B cell (primary cell): ENCODE data around the gene SELE. TPM values are rescaled to one million over a fixed set of nuclear protein-coding genes. Genes with fewer than 3 reads are reported as not detected.

ENCODE experiments used
- ATAC-seq: fragments of 200-7000 bp; cut with Tn5 transposase; one replicate; pipeline ENCODE4 v1.10.0; 2021; ENCODE audit warnings: low read depth, mild to moderate bottlenecking, moderate number of reproducible peaks, moderate library complexity
- CTCF ChIA-PET: fragments of 350-600 bp; sonication (Branson Sonifier 250); formaldehyde crosslinking; loops from one replicate; lab custom pipeline; 2021; ENCODE audit warnings: antibody characterized with exemption, inconsistent platforms; lab: Charles Lee
- POLR2A ChIA-PET: fragments of 350-600 bp; sonication (Branson Sonifier 250); formaldehyde crosslinking; loops from one replicate; lab custom pipeline; 2021; ENCODE audit warnings: antibody characterized with exemption; lab: Charles Lee
- DNase-seq: peaks from one replicate; pipeline ENCODE4 v3.0.0; 2013
- H2AFZ ChIP-seq: 2 replicates; pipeline ENCODE4 v1.6.1; 2012; ENCODE audit warnings: mild to moderate bottlenecking, low read depth, low read length; ENCODE audit not compliant: insufficient read depth, poor library complexity, severe bottlenecking
- H3K27ac ChIP-seq, 2 donors: 1 replicate in 1 of 2; 2 replicates in 1 of 2; pipeline ENCODE4 v1.5.1; 2012 to 2013; ENCODE audit warnings: low read length in 2 of 2, mild to moderate bottlenecking in 2 of 2, moderate library complexity in 1 of 2
- H3K27me3 ChIP-seq, 4 experiments: fragments of 200-600 bp in 1 of 4; sonication (generic) in 1 of 4; replicated peaks in 1 of 4; 1 replicate in 2 of 4; 2 replicates in 2 of 4; pipeline versions ENCODE4 v1.6.1 to v1.7.0; 2013 to 2016; ENCODE audit warnings: low read length in 3 of 4, mild to moderate bottlenecking in 2 of 4, mixed read lengths in 1 of 4, moderate library complexity in 1 of 4; ENCODE audit not compliant: insufficient read depth in 4 of 4, control insufficient read depth in 3 of 4; ENCODE audit errors: control extremely low read depth in 1 of 4
- H3K36me3 ChIP-seq, 2 experiments: replicated peaks in 1 of 2; 1 replicate in 1 of 2; 2 replicates in 1 of 2; pipeline versions ENCODE4 v1.6.1 to v1.7.1; 2013; ENCODE audit warnings: low read length in 1 of 2; ENCODE audit not compliant: insufficient read depth in 2 of 2, control insufficient read depth in 1 of 2; ENCODE audit errors: control extremely low read depth in 1 of 2, extremely low read depth in 1 of 2
- H3K4me1 ChIP-seq, 2 donors: fragments of 200-600 bp in 1 of 2; sonication (generic) in 1 of 2; 1 replicate in 1 of 2; 2 replicates in 1 of 2; pipeline versions ENCODE4 v1.5.1 to v1.6.1; 2013 to 2017; ENCODE audit warnings: low read length in 2 of 2; ENCODE audit not compliant: control insufficient read depth in 2 of 2, insufficient read depth in 2 of 2
- H3K4me2 ChIP-seq: replicated peaks from 2 replicates; pipeline ENCODE3; 2012; ENCODE audit warnings: mild to moderate bottlenecking, low read depth, low read length; ENCODE audit not compliant: poor library complexity, severe bottlenecking
- H3K4me3 ChIP-seq, 5 experiments: fragments of 200-600 bp in 1 of 5; sonication (generic) in 1 of 5; 1 replicate in 3 of 5; 2 replicates in 2 of 5; pipeline versions ENCODE4 v1.5.1 to v1.7.0; 2011 to 2016; ENCODE audit warnings: low read length in 4 of 5, mild to moderate bottlenecking in 4 of 5, low read depth in 2 of 5, control low read depth in 1 of 5, moderate library complexity in 1 of 5; ENCODE audit not compliant: insufficient read depth in 1 of 5; ENCODE audit errors: control extremely low read depth in 1 of 5, extremely low read depth in 1 of 5
- H3K79me2 ChIP-seq: fragments of 200-600 bp; sonication (generic); one replicate; pipeline ENCODE4 v1.6.0; 2016; ENCODE audit warnings: low read length; ENCODE audit not compliant: control insufficient read depth, insufficient read depth
- H3K9ac ChIP-seq: fragments of 200-600 bp; sonication (generic); 2 replicates; pipeline ENCODE4 v1.6.1; 2017; ENCODE audit warnings: mild to moderate bottlenecking, low read length, moderate library complexity
- H3K9me3 ChIP-seq, 3 donors: one replicate each; pipeline versions ENCODE4 v1.6.1 to v1.7.1; 2013; ENCODE audit warnings: low read length in 2 of 3; ENCODE audit not compliant: control insufficient read depth in 2 of 3, insufficient read depth in 1 of 3; ENCODE audit errors: control extremely low read depth in 1 of 3
- H4K20me1 ChIP-seq: 2 replicates; pipeline ENCODE4 v1.6.0; 2012; ENCODE audit warnings: mild to moderate bottlenecking, low read length; ENCODE audit not compliant: insufficient read depth, control insufficient read depth, poor library complexity, severe bottlenecking
- H3K27ac Mint-ChIP-seq: one replicate; pipeline ENCODE4 v1.8.0; 2021; ENCODE audit warnings: mixed read lengths
- H3K27me3 Mint-ChIP-seq: one replicate; pipeline ENCODE4 v1.8.0; 2021; ENCODE audit warnings: mixed read lengths
- H3K4me1 Mint-ChIP-seq: one replicate; pipeline ENCODE4 v1.8.0; 2021; ENCODE audit warnings: mixed read lengths
- H3K4me3 Mint-ChIP-seq: one replicate; pipeline ENCODE4 v1.8.0; 2021; ENCODE audit warnings: mixed read lengths
- H3K9me3 Mint-ChIP-seq: one replicate; pipeline ENCODE4 v1.8.0; 2022; ENCODE audit warnings: mixed read lengths; ENCODE audit not compliant: insufficient read depth
- EZH2 ChIP-seq: IDR thresholded peaks from 2 replicates; pipeline ENCODE4 v1.6.1; 2012; ENCODE audit warnings: borderline replicate concordance, low read depth, mild to moderate bottlenecking, moderate library complexity, low read length; ENCODE audit not compliant: insufficient read depth, poor library complexity, severe bottlenecking
- WGBS: methylation state at CpG from one replicate; pipeline ENCODE4 v1.1.5; 2013; ENCODE audit warnings: missing lambda C conversion rate; ENCODE audit not compliant: insufficient coverage; 5-methylcytosine and 5-hydroxymethylcytosine counted together
- intact Hi-C: fragments of 100-400 bp; cut with micrococcal nuclease; formaldehyde crosslinking; loops from one replicate; pipeline ENCODE4 v1.10.0; 2022
- polyA plus RNA-seq: library from polyadenylated mRNA; depleted of rRNA; stranded (reverse); fragments of >200 nt; gene quantifications from 2 replicates; pipeline ENCODE4 v1.2.3, GENCODE V29; 2012
- total RNA-seq, 2 donors: library from RNA; stranded (reverse); fragments of 120-200 nt in 1 of 2; gene quantifications; 1 replicate in 1 of 2; 2 replicates in 1 of 2; pipeline versions ENCODE4 v1.2.3 to v1.2.4, GENCODE V29; 2013 to 2022
- TF ChIP-seq, protein P1 (sequence below): fragments of 200-600 bp; IDR thresholded peaks from one replicate; pipeline ENCODE4 v1.8.0; 2022; ENCODE audit warnings: antibody characterized with exemption, mild to moderate bottlenecking

SELE gene
- total and polyA plus RNA-seq, 2 donors (not counting 1 experiment from before 2014, with no cell fraction given) = not detected

GRCh38 chr1:169745015-169745861 lies 11.4 kb upstream of the SELE start:
- WGBS = 100% methylated on average over 1 of the region's 5 CpGs
- Mint-ChIP-seq H3K27me3 (peaks cover 16% of the 10 kb centered on the region), H3K4me1 (no peaks in the 10 kb centered on the region), H3K4me3 (no peak overlapping the region), H3K27ac (no peak overlapping the region), H3K9me3 (no peaks in the 10 kb centered on the region)
- DNase-seq (no peak), ATAC-seq (no peak)
- H3K4me3 ChIP-seq = no peak overlapping the region
- TF ChIP-seq, protein P1, sequence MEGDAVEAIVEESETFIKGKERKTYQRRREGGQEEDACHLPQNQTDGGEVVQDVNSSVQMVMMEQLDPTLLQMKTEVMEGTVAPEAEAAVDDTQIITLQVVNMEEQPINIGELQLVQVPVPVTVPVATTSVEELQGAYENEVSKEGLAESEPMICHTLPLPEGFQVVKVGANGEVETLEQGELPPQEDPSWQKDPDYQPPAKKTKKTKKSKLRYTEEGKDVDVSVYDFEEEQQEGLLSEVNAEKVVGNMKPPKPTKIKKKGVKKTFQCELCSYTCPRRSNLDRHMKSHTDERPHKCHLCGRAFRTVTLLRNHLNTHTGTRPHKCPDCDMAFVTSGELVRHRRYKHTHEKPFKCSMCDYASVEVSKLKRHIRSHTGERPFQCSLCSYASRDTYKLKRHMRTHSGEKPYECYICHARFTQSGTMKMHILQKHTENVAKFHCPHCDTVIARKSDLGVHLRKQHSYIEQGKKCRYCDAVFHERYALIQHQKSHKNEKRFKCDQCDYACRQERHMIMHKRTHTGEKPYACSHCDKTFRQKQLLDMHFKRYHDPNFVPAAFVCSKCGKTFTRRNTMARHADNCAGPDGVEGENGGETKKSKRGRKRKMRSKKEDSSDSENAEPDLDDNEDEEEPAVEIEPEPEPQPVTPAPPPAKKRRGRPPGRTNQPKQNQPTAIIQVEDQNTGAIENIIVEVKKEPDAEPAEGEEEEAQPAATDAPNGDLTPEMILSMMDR = no peak
- TF ChIP-seq EZH2 = no peak
- H3K36me3 ChIP-seq = no peaks in the 10 kb centered on the region
- no peaks in the 10 kb centered on the region for H3K4me1 ChIP-seq
- intact Hi-C loops = no loop called here
- no peaks in the 10 kb centered on the region for H4K20me1 ChIP-seq
- peaks cover 0 to 3% (median 0%) of the 10 kb centered on the region in 3 donors for H3K9me3 ChIP-seq
- H3K9ac ChIP-seq = no peak overlapping the region
- H3K79me2 ChIP-seq = no peaks in the 10 kb centered on the region
- H3K27me3 ChIP-seq = no peaks in the 10 kb centered on the region
- H3K27ac ChIP-seq = no peak overlapping the region
- H2AFZ ChIP-seq = no peak overlapping the region
- CTCF ChIA-PET = no interaction called here
- POLR2A ChIA-PET = no interaction called here
- H3K4me2 ChIP-seq = no peak overlapping the region

- ChIA-PET CTCF (no interaction called here), POLR2A (interaction anchor here (0.6 kb wide), 1 partner anchor 1727 kb away, joined by 7 read pairs; no protein-coding TSS in a partner anchor)
- Histone ChIP-seq H3K4me1 (no peaks in the 10 kb centered on the region), H3K9ac (no peak overlapping the region), H3K36me3 (no peaks in the 10 kb centered on the region), H3K4me3 (no peak overlapping the region), H3K9me3 (peaks cover 0 to 3% (median 0%) of the 10 kb centered on the region in 3 donors), H3K4me2 (no peak overlapping the region), H4K20me1 (no peaks in the 10 kb centered on the region), H3K27me3 (peaks cover 0 to 6% (median under 1%) of the 10 kb centered on the region in 4 experiments), H3K79me2 (no peaks in the 10 kb centered on the region), H3K27ac (no peak overlapping the region), H2AFZ (no peak overlapping the region)
- DNase-seq (no peak), ATAC-seq (no peak)
- Mint-ChIP-seq H3K27me3 (peaks cover 22% of the 10 kb centered on the region), H3K9me3 (no peaks in the 10 kb centered on the region), H3K4me3 (no peak overlapping the region), H3K27ac (no peak overlapping the region), H3K4me1 (no peaks in the 10 kb centered on the region)
- intact Hi-C loops = no loop called here
- 83% methylated on average over 4 of the region's 6 CpGs for WGBS
- TF ChIP-seq, protein P1 = no peak
These were observed 8.0 kb upstream of the SELE start for GRCh38 chr1:169741666-169742394.
